AG08395 (cell line): ENCODE measurements around the gene HNRNPH3.
"Not testable (repeated sequence)": the region's sequence is repeated elsewhere in the genome, so short reads cannot be mapped to it uniquely, and the experiment has no call there.

ENCODE experiments used
- DNase-seq: peaks from one replicate; pipeline ENCODE4 v3.0.0; 2012; ENCODE audit warnings: mixed read lengths, low spot score

Gene HNRNPH3, protein sequence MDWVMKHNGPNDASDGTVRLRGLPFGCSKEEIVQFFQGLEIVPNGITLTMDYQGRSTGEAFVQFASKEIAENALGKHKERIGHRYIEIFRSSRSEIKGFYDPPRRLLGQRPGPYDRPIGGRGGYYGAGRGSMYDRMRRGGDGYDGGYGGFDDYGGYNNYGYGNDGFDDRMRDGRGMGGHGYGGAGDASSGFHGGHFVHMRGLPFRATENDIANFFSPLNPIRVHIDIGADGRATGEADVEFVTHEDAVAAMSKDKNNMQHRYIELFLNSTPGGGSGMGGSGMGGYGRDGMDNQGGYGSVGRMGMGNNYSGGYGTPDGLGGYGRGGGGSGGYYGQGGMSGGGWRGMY

DNA sequence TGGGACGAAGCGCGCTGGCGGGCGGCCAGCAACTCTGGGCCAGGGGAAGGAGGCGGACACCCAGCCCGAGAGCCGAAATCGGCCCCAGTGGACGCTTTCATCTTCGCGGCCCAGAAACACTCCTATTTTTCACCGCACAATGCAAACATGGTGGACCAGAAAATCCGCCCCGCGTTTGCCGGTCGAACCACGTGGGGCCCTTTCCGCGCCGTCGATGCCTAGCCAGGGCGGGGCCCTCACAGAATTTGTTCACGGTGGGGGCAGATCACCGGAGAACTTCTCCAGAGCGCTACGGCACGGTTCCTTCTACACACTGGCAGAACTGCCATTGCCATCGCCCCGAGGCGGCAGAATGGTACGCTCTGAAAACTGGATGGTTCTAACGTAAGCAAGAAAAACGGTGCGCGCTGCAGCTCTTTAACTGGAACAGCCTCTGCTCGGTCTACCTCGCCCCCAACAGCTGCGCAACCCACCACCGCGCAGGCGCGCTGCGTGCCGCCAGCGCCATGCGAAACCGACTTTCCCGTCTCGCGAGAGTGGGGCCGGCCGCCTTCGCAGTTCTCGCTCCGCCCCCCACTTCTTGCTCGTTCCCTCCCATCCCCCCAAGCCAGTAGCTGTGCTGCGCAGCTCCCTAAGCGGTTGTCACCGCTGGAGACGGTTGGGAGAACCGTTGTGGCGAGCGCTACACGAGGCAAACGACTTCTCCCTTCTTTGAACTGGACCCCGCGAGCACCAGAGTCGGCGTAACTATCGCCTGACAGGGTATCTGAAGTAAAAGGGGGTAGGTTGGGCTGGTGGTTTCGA, at the start of gene HNRNPH3:
TSS of gene HNRNPH3 (plus strand) at position 610 of the 804 bp plus-strand sequence. CDS start 5,158 bp downstream, outside the sequence.
- DNase-seq = peak; percentile 96

DNA sequence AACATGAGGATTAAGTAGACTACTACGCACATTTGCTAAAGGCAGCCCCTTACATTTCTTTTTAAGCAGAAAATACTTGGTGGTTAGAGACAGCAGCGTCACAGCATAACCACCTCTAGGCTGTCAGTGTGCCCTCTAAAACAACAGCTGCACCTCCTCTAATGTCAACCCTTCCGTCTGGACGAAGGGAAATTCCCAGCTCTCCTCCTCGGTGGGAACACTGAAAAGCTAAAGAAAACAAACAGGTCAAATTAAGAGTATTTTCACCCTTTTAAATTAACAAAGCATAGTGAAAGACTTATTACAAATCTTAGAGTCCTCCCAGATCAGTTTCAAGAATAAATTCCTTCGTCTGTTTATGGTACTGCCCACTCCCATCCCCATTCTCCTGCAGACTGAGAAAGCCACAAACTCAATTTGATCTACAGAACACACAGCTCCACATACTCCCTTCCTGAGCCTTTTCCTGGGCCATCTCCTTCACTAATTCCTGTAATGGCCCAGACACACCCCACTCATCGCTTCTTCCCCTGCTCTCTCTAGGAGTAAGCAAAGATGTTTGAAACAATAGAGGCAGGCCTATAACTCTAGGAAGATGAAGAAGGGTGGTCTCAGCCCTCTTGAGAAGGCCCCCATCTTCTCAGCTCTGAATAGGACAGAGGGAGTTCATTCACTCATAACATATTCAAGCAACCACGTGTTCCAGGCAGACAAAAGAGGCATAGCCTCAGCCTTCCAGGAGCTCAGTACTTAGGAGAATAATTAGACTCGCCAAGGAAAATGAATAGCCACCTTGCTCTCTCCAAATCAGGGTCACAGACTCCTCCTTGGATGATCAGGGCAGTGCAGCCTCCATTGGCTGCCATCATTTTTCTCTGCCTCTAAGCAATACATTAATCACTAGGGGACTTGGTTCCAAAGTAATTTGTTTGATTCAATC, 47.5 kb upstream of the HNRNPH3 start:
- DNase-seq = no peak

DNA sequence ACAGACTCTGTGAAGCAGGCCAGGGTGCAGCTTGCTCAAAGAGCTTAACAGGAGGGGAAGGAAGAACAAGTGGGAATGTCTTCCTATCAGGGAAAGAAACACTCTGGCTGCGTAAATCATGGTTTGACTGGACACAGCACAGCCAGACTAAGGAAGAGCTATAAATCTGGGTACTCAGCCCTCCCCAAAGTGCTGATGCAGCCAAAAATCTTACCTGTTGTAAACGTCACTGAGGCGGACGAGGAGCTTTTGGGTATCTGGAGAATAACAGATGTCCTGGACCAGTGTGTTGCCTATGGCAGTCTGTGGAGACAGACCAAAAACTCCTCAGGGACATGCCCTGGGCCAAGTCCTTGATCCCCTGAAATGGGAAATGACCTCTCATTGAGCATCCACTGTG, 43.1 kb upstream of the HNRNPH3 start:
- DNase-seq = no peak

DNA sequence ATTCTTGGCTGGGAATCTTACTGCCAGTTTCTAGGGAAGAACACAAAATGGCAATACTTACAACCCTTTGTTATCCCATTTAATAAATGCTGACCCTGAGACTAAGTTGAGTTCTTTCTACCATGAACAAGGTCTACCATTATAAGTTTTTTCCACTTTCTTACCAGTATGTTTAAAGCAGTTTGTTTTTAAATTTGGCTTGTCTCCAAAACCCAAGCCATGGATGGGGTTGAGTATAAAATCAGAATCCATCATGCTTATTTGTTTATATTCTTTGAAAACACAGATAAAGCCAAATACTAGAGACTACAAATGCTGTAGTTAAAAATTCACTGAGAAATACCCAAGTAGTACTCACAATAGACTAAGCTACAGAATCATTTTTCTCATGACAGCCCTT, 41.1 kb upstream of the HNRNPH3 start:
- no peak for DNase-seq

DNA sequence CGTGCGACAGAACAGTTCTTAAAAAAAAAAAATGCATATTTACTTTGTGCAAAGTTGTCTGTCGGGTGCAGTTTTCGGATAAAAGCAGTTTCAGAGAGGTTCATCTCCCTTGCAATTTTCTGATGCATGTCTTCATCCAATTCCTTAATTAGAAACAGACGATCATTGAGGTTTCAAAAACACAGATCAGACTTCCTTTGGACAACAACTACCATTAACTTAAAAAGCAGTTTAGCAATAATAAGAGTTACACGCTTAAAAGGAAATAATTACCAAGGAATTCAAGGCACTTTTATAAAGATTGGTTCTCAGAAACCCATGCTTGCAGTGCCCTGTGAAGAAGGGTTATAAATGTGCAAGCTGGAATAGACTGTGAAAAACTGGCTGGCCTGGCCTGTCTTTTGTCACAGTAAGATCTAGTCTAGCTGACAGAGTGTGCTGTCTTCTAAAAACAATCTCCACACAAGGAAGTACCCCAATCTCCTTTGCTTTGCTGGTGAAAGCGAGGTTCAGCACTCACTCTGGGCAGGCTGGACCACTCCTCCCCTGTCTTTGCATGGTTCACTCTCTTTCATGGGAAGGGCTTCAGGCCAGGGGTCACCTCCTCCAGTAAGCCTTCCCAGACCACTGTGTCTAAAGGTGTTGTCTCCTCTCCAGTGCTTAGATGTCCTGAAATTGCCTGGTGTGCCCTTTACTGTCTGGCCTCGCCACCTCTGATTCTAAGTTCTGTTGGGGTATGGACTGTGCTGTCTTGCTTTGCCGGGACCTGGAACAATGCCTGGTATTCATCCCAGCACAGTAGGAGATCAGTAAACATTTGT, 34.8 kb upstream of the HNRNPH3 start:
- DNase-seq = peak; percentile 15

DNA sequence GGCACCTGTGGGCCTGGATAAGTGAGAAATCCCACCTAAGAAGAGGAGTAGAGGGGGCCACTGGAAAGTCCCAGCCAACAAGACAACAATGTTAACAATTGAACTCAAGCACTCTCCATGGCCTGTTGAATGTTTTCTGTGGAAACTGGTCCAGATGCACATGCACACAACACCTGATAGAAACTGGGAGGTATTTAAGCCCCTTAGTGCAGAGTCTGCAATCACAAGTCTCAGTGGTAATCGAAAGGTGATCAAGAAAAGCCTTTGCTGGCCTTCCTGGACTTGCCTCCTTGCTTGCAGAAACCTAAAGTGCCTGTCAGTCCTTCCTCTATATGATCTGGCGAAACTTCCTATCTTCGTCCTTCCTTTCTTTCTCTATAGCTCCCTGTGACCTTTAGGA, 30.6 kb upstream of the HNRNPH3 start:
- DNase-seq = no peak

DNA sequence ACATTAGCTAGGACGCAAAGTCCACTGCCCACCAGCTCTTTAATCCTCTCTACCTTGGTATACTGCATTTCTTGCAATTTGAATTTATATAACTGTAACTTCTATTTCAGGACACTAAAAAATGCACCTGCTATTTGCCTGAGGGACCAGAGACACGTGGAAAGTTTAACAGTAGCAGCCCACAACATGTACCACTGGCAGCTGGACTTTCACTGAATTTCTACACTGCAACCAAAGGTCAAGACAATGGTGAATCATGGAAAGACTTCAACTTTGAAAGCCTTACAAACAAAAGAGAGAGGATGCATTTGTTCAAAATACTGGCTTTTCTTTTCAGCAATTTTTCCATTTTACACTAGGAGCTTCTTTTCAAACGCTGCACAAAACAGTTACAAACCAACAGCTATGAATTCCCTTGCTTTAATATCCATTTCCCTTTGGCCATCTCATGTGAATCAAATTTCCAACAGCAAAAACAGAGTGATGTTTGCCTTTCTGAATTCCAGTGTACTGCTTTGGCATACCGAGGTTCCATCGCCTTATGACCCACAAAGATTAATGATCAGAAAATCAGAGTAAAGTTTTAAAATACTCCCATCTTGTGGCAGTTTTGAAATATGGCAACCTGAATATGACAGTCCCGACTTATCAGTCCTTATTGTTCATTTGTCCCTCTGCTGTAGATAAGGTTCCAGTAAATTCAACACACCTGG, 29.9 kb upstream of the HNRNPH3 start:
- peak; percentile 68 for DNase-seq

DNA sequence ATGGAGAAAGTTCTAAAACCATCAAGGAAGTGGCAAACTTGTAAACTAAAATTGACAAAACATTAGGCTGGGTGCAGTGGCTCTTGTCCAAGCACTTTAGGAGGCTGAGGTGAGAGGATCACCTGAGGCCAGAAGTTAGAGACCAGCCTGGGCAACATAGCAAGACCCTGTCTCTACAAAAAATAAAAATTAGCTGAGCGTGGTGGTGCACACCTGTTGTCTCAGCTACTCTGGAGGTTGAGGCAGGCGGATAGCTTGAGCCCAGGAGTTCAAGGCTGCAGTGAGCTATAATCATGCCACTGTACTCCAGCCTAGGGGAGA, 29.4 kb upstream of the HNRNPH3 start:
- no peak for DNase-seq

DNA sequence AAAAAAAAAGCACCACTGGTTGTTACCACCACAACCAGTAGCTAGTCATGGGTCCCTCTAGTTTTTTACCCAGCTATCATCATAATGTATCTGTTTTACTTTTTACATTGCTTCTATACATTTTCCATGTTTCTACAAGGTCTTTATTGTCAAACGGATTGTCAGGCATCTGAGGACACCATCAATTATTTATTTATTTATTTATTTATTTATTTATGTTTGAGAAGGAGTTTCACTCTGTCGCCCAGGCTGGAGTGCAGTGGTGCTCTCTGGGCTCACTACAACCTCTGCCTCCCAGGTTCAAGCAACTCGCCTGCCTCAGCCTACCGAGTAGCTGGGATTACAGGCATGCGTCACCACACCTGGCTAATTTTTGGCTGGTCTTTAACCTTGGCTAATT, 29.0 kb upstream of the HNRNPH3 start:
- DNase-seq = no peak

DNA sequence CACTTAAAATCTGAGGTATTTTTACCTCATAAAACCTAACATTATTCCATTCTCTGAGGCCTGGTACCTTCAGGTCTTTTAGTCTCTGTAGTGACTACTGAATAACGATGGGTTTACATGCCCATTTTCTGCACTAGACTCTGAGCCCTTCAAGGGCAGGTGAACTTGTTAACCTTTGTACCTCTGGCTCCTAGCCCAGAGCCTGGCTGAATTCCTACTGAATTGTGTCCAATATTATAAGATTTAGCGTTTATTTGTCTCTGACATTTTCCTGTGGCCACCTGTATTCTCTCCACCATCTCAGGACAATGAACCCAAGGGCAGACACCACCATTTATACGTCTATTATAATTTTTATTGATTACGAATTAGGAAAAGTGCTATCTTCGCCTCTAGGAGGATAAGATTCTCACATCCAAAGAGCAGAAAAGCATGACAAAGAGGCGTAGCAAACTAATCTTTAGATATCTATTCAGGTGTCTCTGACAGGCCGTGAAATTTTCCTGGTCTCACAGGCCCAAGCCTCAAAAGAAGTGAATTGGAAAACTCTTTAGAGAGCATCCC, 27.9 kb upstream of the HNRNPH3 start:
- no peak for DNase-seq

DNA sequence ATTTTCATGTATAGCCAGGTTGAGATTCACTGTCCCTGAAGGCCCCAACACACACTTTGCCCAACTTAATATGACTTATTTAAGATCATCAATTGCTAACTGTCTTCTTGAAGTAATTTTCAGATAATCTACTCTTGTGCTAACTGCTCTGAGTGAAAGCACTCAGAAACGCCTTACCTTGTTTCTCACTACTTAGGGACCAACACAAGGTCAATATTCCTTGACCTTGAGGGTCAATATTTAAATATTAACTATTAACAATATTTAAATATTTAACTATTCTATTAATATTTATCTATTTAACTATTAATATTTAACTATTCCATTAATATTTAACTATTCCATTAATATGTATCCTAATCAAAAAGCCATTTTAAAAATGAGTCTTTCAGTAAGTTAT, 26.0 kb upstream of the HNRNPH3 start:
- DNase-seq = no peak

DNA sequence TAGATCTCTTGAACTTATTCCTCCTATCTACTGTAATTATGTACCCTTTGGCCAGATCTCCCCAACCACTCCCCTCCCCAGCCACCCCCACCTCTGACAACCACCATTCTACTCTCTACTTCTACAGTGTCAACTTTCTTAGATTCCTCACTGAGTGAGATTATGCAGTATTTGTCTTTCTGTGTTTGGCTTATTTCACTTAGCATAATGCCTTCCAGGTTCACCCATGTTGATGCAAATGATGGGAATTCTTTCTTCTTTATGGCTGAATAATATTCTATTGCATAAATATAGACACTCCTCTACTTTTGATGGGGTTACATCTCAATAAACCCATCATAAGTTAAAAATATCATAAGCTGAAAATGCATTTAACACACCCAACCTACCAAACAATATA, 21.3 kb upstream of the HNRNPH3 start:
- no peak for DNase-seq

DNA sequence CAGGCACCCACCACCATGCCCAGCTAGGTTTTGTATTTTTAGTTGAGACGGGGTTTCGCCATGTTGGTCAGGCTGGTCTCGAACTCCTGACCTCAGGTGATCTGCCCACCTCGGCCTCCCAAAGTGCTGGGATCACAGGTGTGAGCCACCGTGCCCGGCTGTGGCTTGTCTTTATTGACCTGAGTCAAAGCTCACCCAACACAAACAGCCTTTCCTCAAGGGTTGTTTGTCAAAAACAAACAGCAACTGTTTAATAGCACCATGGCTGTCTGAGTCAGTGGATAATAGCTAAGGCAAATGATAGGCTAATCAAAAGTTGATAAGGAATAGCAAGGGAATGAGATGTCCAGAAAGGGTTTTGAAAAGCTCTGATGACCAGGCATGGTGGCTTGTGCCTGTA, 16.9 kb upstream of the HNRNPH3 start:
- DNase-seq = not testable (repeated sequence)

DNA sequence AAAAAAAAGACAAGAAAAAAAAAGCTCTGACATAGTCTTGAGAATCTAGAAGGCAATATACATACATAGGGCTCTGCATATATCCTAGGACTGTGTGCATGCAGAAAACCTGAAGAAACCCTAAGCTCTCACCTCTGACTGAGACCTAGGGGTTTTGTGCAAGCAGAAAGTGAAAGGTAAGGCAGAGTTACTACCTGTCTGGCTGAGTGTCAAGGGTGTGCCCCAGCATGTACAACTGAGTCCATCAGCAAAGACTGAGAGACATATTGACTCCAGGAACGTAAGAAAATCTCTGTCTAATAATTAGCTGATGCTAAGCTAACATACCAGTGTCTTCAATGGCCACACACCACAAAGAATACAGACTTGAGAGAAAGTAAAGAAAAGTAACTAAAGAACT, 16.3 kb upstream of the HNRNPH3 start:
- no peak for DNase-seq

DNA sequence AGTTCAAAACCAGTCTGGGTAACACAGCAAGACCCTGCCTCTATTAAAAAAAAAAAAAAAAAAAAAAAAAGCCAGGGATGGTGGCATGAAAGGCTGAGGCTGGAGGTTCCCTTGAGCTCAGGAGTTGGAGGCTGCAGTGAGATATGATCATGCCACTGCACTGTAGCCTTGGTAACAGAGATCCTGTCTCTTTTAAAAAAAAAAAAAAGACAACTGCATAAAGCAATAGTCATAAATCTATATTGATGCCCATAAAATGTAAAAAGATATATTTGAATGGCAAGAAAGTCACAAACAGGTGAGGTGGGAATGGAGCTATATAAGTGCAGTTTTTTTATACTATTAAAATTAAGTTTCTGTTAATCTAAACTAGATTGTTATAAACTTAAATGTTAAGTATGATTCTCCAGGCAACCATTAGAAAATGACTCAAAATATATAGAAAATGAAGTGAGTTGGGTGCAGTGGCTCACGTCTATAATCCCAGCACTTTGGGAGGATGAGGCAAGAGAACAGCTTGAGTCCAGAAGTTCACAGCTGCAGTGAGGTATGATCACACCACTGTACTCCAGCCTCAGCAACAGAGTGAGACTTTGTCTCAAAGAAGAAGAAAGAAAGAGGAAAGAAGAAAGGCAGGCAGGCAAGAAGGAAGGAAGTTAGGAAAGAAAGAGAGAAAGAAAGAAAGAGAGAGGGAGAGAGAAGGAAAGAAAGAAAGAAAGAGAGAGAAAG, 13.4 kb upstream of the HNRNPH3 start:
- DNase-seq = no peak

DNA sequence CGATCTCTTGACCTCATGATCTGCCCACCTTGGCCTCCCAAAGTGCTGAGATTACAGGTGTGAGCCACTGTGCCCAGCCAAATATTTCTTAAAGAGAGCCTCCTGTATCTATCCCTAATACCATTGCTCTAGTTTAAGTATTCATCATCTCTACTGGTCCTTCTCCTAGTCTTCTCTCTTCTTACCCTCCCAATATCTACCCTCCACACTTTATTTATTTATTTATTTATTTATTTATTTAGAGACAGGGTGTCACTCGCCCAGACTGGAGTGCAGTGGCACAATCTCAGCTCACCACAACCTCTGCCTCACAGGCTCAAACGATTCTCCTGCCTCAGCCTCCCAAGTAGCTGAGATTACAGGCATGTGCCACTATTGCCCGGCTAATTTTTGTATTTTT, 7.5 kb upstream of the HNRNPH3 start:
- DNase-seq = not testable (repeated sequence)

DNA sequence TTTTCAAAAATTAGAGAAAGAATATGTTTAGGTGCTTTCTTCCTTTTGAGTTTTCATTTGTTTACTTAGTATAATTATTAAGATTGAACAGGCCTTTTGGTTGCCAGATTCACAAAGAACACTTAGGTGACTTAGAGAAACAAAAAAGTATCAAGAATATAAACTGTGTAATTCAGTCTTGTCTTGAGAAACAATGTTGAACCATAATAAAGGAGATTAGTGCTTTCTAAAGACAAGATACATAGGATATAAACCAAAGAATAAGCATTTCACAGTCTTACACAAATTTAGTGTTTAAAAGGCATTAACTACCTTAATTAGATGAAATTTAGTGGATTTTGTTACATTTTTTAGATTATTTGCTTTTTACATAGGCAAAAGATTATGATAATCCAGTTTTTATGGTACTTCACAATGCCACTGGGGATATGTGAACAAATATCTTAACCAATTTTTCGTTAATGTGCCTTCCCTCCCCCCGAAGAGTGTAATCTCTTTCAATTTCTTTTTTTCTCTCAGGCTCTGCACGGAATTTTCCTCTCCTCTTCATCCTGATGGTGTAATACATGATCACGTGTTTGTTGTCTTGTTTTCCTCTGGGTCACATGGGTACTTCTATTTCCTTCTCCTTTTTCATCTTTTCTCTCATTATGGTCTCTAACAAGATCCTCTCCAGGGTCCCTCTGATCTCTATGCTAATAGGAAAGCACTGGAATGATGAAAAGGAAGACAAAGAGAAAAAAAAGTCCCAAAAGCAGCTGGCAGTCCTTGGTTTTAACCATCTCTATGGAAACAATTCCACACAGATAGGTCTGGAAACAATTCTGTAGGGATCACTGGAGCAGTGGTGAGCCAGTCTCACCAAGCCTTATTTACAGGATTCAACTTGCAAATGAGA, 3.7 kb upstream of the HNRNPH3 start:
- DNase-seq = peak; percentile 79

DNA sequence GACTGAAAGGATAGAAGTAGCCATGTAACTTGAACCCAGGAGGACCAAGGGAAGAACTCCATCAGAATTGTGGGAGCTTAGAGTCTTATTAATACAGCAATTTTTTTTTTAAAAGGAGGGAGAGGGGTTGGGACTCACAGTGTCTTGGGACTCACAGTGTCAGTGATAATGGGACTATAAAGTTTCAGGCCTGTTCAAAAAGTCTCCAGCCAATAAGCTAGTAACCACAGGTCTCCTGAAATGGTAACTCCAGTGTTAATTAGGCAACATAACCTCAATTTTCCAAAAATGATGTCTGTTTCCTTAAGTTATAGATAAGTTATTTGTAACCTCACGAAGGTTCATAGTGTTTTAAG, 2.4 kb upstream of the HNRNPH3 start:
- no peak for DNase-seq

DNA sequence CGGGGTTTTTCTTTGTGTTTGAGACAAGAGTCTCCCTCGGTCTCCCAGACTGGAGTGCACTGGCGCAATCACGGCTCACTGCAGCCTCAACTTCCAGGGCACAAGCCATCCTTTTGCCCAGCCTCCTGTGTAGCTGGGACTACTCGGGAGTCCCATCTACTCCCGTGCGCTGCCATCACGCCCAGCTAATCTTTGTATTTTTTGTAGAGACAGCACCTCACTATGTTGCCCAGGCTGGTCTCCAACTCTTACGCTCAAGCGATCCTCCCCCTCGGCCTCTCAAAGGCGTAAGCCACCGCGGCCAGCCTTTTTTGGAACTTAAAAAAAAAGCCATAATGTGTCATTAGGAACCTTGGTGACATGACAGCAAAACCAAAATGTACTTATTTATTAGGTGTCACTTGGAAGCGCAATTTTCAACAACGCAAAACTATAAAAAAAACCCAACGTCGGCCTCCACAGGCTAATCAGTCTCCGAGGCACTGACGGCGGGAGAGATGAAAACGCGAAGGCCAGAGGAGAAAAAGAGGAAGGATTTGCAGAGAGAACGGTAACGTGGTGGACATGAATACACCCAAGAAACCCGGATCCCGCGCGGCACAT, 911 bp upstream of the HNRNPH3 start:
- DNase-seq = no peak
